Vagina (tissue), 2 donors: ENCODE data around the gene NRAP. TPM values are rescaled to one million over a fixed set of nuclear protein-coding genes. Genes with fewer than 3 reads are reported as not detected.

ENCODE experiments used
- DNase-seq, 2 donors: peaks; one replicate each; pipeline ENCODE4 v3.0.0-alpha.2; 2017; ENCODE audit errors: extremely low spot score in 2 of 2
- H3K27ac ChIP-seq: fragments of 200-600 bp; sonication (generic); one replicate; pipeline ENCODE4 v1.5.1; 2019
- H3K27me3 ChIP-seq: fragments of 200-600 bp; sonication (generic); one replicate; pipeline ENCODE4 v1.5.1; 2019
- H3K36me3 ChIP-seq, 2 donors: fragments of 200-600 bp; sonication (generic); one replicate each; pipeline ENCODE4 v1.5.1; 2017 to 2019
- H3K4me1 ChIP-seq: fragments of 200-600 bp; sonication (generic); one replicate; pipeline ENCODE4 v1.5.1; 2019
- H3K4me3 ChIP-seq, 2 donors: fragments of 200-600 bp; sonication (generic); 1 replicate in 1 of 2; 2 replicates in 1 of 2; pipeline ENCODE4 v1.5.1; 2016 to 2019
- H3K9me3 ChIP-seq: fragments of 200-600 bp; sonication (generic); one replicate; pipeline ENCODE4 v1.5.1; 2019
- POLR2A ChIP-seq, 2 donors: fragments of 450-650 bp; IDR thresholded peaks; one replicate each; pipeline ENCODE4 v1.6.1; 2017; ENCODE audit warnings: antibody characterized with exemption in 2 of 2, mild to moderate bottlenecking in 2 of 2, moderate library complexity in 2 of 2
- POLR2AphosphoS5 ChIP-seq, 2 donors: sonication (generic); formaldehyde crosslinking; IDR thresholded peaks; one replicate each; pipeline ENCODE4 v1.9.0; 2017; ENCODE audit warnings: antibody characterized with exemption in 2 of 2, mild to moderate bottlenecking in 2 of 2, low read depth in 1 of 2; ENCODE audit not compliant: insufficient read depth in 1 of 2
- intact Hi-C: fragments of 100-400 bp; cut with DNase I; formaldehyde crosslinking; loops from one replicate; pipeline ENCODE4 v1.15.1; 2023
- total RNA-seq: library from RNA; depleted of rRNA; stranded (reverse); fragments of >200 nt; gene quantifications from one replicate; pipeline ENCODE4 v1.2.3, GENCODE V29; 2016
- TF ChIP-seq, protein P1 (sequence below), 3 experiments: fragments of 450-650 bp in 2 of 3; fragments of 200-600 bp in 1 of 3; sonication (generic) in 1 of 3; IDR thresholded peaks; one replicate each; pipeline ENCODE4 v1.5.1; 2017 to 2019; ENCODE audit warnings: antibody characterized with exemption in 3 of 3, mild to moderate bottlenecking in 2 of 3, moderate library complexity in 2 of 3

Gene NRAP
- total RNA-seq, 1 donor from 2014 or later: not detected

GRCh38 chr10:113605268-113605978 lies 58.4 kb downstream of the NRAP start:
- H3K4me1 ChIP-seq: no peaks in the 10 kb centered on the region
- TF ChIP-seq, protein P1, sequence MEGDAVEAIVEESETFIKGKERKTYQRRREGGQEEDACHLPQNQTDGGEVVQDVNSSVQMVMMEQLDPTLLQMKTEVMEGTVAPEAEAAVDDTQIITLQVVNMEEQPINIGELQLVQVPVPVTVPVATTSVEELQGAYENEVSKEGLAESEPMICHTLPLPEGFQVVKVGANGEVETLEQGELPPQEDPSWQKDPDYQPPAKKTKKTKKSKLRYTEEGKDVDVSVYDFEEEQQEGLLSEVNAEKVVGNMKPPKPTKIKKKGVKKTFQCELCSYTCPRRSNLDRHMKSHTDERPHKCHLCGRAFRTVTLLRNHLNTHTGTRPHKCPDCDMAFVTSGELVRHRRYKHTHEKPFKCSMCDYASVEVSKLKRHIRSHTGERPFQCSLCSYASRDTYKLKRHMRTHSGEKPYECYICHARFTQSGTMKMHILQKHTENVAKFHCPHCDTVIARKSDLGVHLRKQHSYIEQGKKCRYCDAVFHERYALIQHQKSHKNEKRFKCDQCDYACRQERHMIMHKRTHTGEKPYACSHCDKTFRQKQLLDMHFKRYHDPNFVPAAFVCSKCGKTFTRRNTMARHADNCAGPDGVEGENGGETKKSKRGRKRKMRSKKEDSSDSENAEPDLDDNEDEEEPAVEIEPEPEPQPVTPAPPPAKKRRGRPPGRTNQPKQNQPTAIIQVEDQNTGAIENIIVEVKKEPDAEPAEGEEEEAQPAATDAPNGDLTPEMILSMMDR (IDR thresholded peaks at IDR 0.05): no peak
- no peak for TF ChIP-seq POLR2A (IDR thresholded peaks at IDR 0.05)
- intact Hi-C loops: no loop called here
- H3K36me3 ChIP-seq: no peaks in the 10 kb centered on the region
- H3K4me3 ChIP-seq: no peak overlapping the region
- no peak overlapping the region for H3K27ac ChIP-seq
- no peak for DNase-seq
- no peaks in the 10 kb centered on the region for H3K9me3 ChIP-seq
- H3K27me3 ChIP-seq: no peaks in the 10 kb centered on the region

- no peak overlapping the region for H3K4me3 ChIP-seq
- H3K9me3 ChIP-seq: no peaks in the 10 kb centered on the region
- H3K27me3 ChIP-seq: no peaks in the 10 kb centered on the region
- intact Hi-C loops: no loop called here
- no peak for DNase-seq
- H3K27ac ChIP-seq: no peak overlapping the region
- TF ChIP-seq POLR2AphosphoS5 (IDR thresholded peaks at IDR 0.05; ENCODE audit: insufficient read depth in 1 of 2, low read depth in 1 of 2): no peak
- TF ChIP-seq, protein P1 (IDR thresholded peaks at IDR 0.05): no peak
- no peak for TF ChIP-seq POLR2A (IDR thresholded peaks at IDR 0.05)
- no peaks in the 10 kb centered on the region for H3K36me3 ChIP-seq
- no peaks in the 10 kb centered on the region for H3K4me1 ChIP-seq
Measured at GRCh38 chr10:113604572-113604971, 59.3 kb downstream of the NRAP start.

- Histone ChIP-seq H3K4me1 (no peaks in the 10 kb centered on the region), H3K4me3 (no peak overlapping the region), H3K9me3 (no peaks in the 10 kb centered on the region), H3K27me3 (no peaks in the 10 kb centered on the region), H3K36me3 (no peaks in the 10 kb centered on the region), H3K27ac (no peak overlapping the region)
- TF ChIP-seq, protein P1 (IDR thresholded peaks at IDR 0.05): no peak
- TF ChIP-seq POLR2A (IDR thresholded peaks at IDR 0.05): no peak
- TF ChIP-seq POLR2AphosphoS5 (IDR thresholded peaks at IDR 0.05; ENCODE audit: insufficient read depth in 1 of 2, low read depth in 1 of 2): no peak
- intact Hi-C loops: no loop called here
- no peak for DNase-seq
Measured at GRCh38 chr10:113603057-113603777, 60.6 kb downstream of the NRAP start.

DNA sequence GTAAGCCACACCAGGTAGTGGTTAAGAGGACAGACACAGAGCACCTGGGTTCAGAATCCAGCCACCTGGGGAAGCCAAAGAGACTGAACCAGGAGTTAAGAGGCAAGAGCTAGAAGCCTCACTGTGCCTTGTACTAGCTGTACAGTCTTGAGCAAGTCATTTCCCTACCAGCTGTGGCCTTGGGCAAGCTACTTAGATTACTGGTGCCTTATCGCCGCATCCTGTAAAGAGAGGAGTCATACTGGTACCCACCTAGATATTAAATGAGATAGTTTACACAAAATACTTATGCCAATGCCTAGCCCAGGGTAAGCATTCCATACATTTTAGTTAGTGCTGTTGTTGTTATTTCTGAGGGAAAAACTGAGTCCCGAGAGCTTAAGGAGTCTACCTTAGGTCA lies 63.3 kb downstream of the NRAP start:
- Histone ChIP-seq H3K36me3 (no peaks in the 10 kb centered on the region), H3K27ac (no peak overlapping the region), H3K27me3 (no peaks in the 10 kb centered on the region), H3K9me3 (no peaks in the 10 kb centered on the region), H3K4me3 (no peak overlapping the region), H3K4me1 (no peaks in the 10 kb centered on the region)
- TF ChIP-seq, protein P1 (IDR thresholded peaks at IDR 0.05): no peak
- no peak for DNase-seq
- intact Hi-C loops: no loop called here

GRCh38 chr10:113594652-113595051 lies 69.2 kb downstream of the NRAP start:
- intact Hi-C loops: no loop called here
- Histone ChIP-seq H3K4me3 (no peak overlapping the region), H3K27me3 (no peaks in the 10 kb centered on the region), H3K36me3 (no peaks in the 10 kb centered on the region), H3K27ac (no peak overlapping the region), H3K4me1 (no peaks in the 10 kb centered on the region), H3K9me3 (no peaks in the 10 kb centered on the region)
- TF ChIP-seq, protein P1 (IDR thresholded peaks at IDR 0.05): no peak
- TF ChIP-seq POLR2A (IDR thresholded peaks at IDR 0.05) (no peak), POLR2AphosphoS5 (IDR thresholded peaks at IDR 0.05; ENCODE audit: insufficient read depth in 1 of 2, low read depth in 1 of 2) (no peak)
- DNase-seq: no peak
